OCI-LY1 (cell line): ENCODE measurements around the gene LPAR1.

Source experiments
- CTCF ChIP-seq: fragments of 200-600 bp; sonication (generic), shearing (Covaris generic); IDR thresholded peaks from 2 replicates; pipeline ENCODE4 v1.5.1; 2017; ENCODE audit warnings: mild to moderate bottlenecking, antibody characterized with exemption, low read length, moderate library complexity, mixed read lengths
- EZH2 ChIP-seq: fragments of 200-600 bp; sonication (generic), shearing (Covaris generic); IDR thresholded peaks from 2 replicates; pipeline ENCODE4 v1.8.0; 2017; ENCODE audit warnings: borderline replicate concordance, mixed run types, mild to moderate bottlenecking, antibody characterized with exemption, low read length, moderate library complexity, mixed read lengths

GRCh38 chr9:110918316-110919049, 119.8 kb downstream of the LPAR1 start:
- TF ChIP-seq CTCF (no peak), EZH2 (no peak)
